Type B pancreatic cell (in vitro differentiated cells): ENCODE results near the gene TGFBR3. TPM values are rescaled to one million over a fixed set of nuclear protein-coding genes. Genes with fewer than 3 reads are reported as not detected.

Experiments used
- DNase-seq: peaks from one replicate; pipeline ENCODE4 v3.0.0; 2021; ENCODE audit warnings: mixed read lengths; ENCODE audit not compliant: unreplicated experiment; ENCODE audit errors: extremely low spot score
- H3K27ac Mint-ChIP-seq: 2 replicates; pipeline ENCODE4 v1.8.0; 2021; ENCODE audit warnings: mild to moderate bottlenecking, mixed read lengths
- H3K27me3 Mint-ChIP-seq: 2 replicates; pipeline ENCODE4 v1.8.0; 2021; ENCODE audit warnings: mixed read lengths
- H3K36me3 Mint-ChIP-seq: 2 replicates; pipeline ENCODE4 v1.8.0; 2021; ENCODE audit warnings: mixed read lengths
- H3K4me1 Mint-ChIP-seq: one replicate; pipeline ENCODE4 v1.8.0; 2021; ENCODE audit warnings: mixed read lengths; ENCODE audit not compliant: unreplicated experiment
- H3K4me3 Mint-ChIP-seq: 2 replicates; pipeline ENCODE4 v1.8.0; 2021; ENCODE audit warnings: mild to moderate bottlenecking, mixed read lengths
- H3K9me3 Mint-ChIP-seq: 2 replicates; pipeline ENCODE4 v1.8.0; 2021; ENCODE audit warnings: mixed read lengths
- CTCF ChIP-seq: fragments of 200-600 bp; sonication (generic); conservative IDR thresholded peaks from 2 replicates; pipeline ENCODE4 v1.5.0; 2021; ENCODE audit warnings: antibody characterized with exemption, mild to moderate bottlenecking
- total RNA-seq: library from RNA; stranded (reverse); gene quantifications from 2 replicates; pipeline ENCODE4 v1.2.1, GENCODE V29; 2021; ENCODE audit warnings: low replicate concordance

The TGFBR3 gene
- total RNA-seq, 1 donor from 2014 or later = 33.5 TPM

DNA sequence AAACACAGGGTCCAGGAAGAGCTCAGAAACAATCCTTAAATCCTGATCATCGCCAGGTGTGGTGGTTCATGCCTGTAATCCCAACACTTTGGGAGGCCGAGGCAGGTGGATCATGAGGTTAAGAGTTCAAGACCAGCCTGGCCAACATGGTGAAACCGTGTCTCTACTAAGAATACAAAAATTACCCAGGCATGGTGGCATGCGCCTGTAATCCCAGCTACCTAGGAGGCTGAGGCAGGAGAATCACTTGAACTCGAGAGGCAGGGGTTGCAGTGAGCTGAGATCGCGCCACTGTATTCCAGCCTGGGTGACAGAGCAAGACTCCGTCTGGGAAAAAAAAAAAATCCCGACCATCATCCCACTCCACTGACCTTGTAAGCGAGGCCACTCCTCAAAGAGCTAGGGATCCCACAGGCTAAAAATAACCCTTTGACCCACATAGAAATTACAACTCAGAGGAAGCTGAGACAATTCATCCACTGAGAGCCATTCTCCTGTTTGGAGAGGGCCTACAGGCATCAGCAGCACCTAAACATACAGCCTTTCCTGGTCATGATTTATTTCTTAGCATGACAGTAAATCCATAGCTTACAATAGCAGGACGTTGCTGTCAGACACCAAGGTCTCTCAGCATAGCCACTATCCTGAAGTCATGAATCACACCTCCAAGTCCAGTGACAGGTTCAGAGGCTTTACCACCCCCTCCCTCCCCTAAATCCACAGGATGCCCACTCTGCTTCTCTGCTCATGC lies 66.7 kb downstream of the TGFBR3 start:
- no peaks in the 10 kb centered on the region for H3K27me3 Mint-ChIP-seq
- no peak for DNase-seq
- H3K27ac Mint-ChIP-seq = peak overlapping the region; percentile 72
- H3K4me3 Mint-ChIP-seq = no peak overlapping the region
- no peaks in the 10 kb centered on the region for H3K36me3 Mint-ChIP-seq
- no peaks in the 10 kb centered on the region for H3K9me3 Mint-ChIP-seq
- TF ChIP-seq CTCF = no peak
- H3K4me1 Mint-ChIP-seq = peaks cover 47% of the 10 kb centered on the region

DNA sequence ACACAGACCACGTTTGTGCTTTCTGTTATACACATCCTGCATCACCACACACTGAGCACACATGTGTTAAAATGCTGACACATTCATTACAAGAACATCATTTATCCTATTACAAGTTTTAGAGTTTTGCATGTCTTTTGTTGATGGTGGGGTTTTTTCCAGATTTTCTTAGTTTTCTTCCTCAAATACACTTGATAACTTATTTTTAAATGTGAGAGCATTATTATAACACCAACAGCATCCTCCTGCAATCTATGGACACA lies 67.3 kb downstream of the TGFBR3 start:
- Mint-ChIP-seq H3K27ac (peak overlapping the region; percentile 57), H3K9me3 (no peaks in the 10 kb centered on the region), H3K27me3 (no peaks in the 10 kb centered on the region), H3K4me1 (peaks cover 47% of the 10 kb centered on the region), H3K36me3 (no peaks in the 10 kb centered on the region), H3K4me3 (no peak overlapping the region)
- TF ChIP-seq CTCF = no peak
- DNase-seq = no peak

DNA sequence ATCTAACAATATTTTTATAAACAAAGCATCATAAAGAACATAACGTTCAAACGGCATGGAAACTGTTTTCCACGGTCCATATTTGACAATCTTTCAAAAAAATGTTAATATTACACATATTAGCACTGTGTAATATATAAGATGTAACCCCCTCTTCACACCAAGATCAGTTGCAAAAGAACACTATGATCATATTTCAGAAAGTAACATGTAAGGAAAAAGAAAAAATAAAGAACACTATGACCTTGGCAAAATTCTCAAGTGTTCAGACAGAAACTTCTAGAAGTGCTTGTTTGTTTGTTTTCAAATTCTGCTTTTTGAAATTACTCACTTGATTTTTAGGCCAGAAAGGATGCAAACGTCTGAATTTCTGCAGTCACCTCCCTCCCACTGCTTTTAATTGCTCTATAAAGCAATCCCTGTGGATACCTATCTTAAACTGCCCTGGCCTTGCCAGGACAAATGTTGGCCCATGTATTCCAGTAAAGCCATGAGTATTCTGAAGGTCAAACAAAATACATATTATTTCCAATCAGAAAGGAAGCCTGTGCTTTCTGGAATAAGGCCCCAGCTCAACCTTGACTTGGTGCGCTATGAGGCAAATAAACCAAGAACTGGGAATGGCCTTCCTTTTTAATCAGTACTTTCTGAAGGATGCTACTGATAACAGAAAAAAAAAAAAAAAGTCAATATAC lies 68.6 kb downstream of the TGFBR3 start:
- DNase-seq = no peak
- Mint-ChIP-seq H3K4me3 (no peak overlapping the region), H3K36me3 (no peaks in the 10 kb centered on the region), H3K27ac (no peak overlapping the region), H3K9me3 (no peaks in the 10 kb centered on the region), H3K27me3 (no peaks in the 10 kb centered on the region), H3K4me1 (peaks cover 46% of the 10 kb centered on the region)
- no peak for TF ChIP-seq CTCF

- Mint-ChIP-seq H3K27me3 (no peaks in the 10 kb centered on the region), H3K27ac (peak overlapping the region; percentile 21), H3K4me3 (no peak overlapping the region), H3K36me3 (no peaks in the 10 kb centered on the region), H3K9me3 (no peaks in the 10 kb centered on the region), H3K4me1 (peaks cover 47% of the 10 kb centered on the region)
- no peak for TF ChIP-seq CTCF
- DNase-seq = no peak
These were observed 69.9 kb downstream of the TGFBR3 start for GRCh38 chr1:91816031-91816430.

DNA sequence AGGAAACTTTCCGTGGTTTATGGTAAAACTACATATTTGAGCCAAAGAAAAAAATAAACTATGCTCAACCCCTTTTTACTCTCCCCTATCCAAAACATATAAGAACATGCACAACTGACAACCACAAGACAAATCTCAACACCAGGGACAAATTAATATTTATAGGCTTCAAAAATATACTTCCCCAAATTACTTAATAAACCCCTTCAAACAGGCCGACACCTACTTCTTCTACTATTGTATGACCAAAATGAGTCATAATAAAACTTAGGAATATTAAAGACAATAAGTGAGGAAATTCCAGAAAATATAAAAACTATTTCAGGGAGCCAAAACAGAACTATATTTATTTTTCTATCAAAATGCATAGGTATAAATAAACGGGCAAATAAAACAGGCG lies 71.5 kb downstream of the TGFBR3 start:
- peaks cover 42% of the 10 kb centered on the region for H3K4me1 Mint-ChIP-seq
- no peak for TF ChIP-seq CTCF
- H3K36me3 Mint-ChIP-seq = no peaks in the 10 kb centered on the region

More for the DNA sequence above, 71.5 kb downstream of the TGFBR3 start:
- no peak overlapping the region for H3K4me3 Mint-ChIP-seq
- no peaks in the 10 kb centered on the region for H3K9me3 Mint-ChIP-seq
- no peak for DNase-seq
- H3K27ac Mint-ChIP-seq = no peak overlapping the region
- no peaks in the 10 kb centered on the region for H3K27me3 Mint-ChIP-seq
